ENCODE measurements around the gene CALN1. TPM values are rescaled to one million over a fixed set of nuclear protein-coding genes. Genes with fewer than 3 reads are reported as not detected.

Gene CALN1
- polyA plus RNA-seq, 3 donors = under 0.01 TPM; not detected in 2

DNA sequence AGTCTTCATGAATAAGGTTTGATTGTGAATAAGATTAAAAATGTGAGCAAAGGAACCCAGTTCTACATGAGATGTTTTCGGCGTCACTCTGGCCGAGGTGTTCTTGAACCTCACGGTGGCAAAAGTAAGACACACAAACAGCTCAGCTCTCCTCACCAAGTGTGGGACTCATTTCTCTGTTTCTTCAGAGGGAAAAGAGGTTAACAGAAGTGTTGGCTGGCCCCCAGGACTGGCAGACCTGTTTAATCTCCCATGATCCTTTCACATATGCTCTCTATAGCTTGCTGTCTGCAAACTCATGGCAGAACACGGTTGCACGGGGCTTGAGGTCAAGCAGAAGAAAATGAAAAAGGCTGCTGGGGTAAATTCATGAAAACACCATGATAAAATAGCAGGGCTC, 394.4 kb downstream of the CALN1 start:
- no peaks in the 10 kb centered on the region for H3K4me1 Mint-ChIP-seq
- H3K9ac ChIP-seq (ENCODE audit: insufficient read depth, low read length, poor library complexity, severe bottlenecking) = no peak overlapping the region
- H3K27ac ChIP-seq (ENCODE audit: low read depth in 1 of 2, low read length in 2 of 2) = no peak overlapping the region
- H3K27ac Mint-ChIP-seq = no peak overlapping the region
- H3K36me3 Mint-ChIP-seq = no peaks in the 10 kb centered on the region
- H3K9me3 ChIP-seq (replicated peaks in 1 of 2; ENCODE audit: control insufficient read depth in 1 of 2, insufficient read depth in 1 of 2, low read length in 2 of 2) = peaks cover 5 to 13% of the 10 kb centered on the region in 2 donors
- no peak for DNase-seq
- H3K27me3 Mint-ChIP-seq (ENCODE audit: low read depth in 3 of 3) = peaks cover 0 to 2% (median 0%) of the 10 kb centered on the region in 3 donors
- H3K9me3 Mint-ChIP-seq = peaks cover 5 to 14% (median 9%) of the 10 kb centered on the region in 7 donors
- no peaks in the 10 kb centered on the region for H3K27me3 ChIP-seq (ENCODE audit: control insufficient read depth in 2 of 2, insufficient read depth in 2 of 2, low read length in 2 of 2)
- H3K4me2 ChIP-seq (replicated peaks; ENCODE audit: extremely low read depth, low read length, poor library complexity, severe bottlenecking) = no peak overlapping the region
- H3K4me1 ChIP-seq (ENCODE audit: control insufficient read depth in 1 of 2, insufficient read depth in 2 of 2, low read length in 2 of 2) = no peaks in the 10 kb centered on the region
- H3K36me3 ChIP-seq (replicated peaks in 1 of 2; ENCODE audit: control insufficient read depth in 1 of 2, insufficient read depth in 2 of 2, low read length in 2 of 2) = no peaks in the 10 kb centered on the region
- no peak overlapping the region for H3K4me3 ChIP-seq (replicated peaks in 1 of 3; ENCODE audit: low read depth in 2 of 3, low read length in 3 of 3)
- TF ChIP-seq, protein P1, sequence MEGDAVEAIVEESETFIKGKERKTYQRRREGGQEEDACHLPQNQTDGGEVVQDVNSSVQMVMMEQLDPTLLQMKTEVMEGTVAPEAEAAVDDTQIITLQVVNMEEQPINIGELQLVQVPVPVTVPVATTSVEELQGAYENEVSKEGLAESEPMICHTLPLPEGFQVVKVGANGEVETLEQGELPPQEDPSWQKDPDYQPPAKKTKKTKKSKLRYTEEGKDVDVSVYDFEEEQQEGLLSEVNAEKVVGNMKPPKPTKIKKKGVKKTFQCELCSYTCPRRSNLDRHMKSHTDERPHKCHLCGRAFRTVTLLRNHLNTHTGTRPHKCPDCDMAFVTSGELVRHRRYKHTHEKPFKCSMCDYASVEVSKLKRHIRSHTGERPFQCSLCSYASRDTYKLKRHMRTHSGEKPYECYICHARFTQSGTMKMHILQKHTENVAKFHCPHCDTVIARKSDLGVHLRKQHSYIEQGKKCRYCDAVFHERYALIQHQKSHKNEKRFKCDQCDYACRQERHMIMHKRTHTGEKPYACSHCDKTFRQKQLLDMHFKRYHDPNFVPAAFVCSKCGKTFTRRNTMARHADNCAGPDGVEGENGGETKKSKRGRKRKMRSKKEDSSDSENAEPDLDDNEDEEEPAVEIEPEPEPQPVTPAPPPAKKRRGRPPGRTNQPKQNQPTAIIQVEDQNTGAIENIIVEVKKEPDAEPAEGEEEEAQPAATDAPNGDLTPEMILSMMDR (IDR thresholded peaks at IDR 0.05) = no peak
- no peaks in the 10 kb centered on the region for H4K20me1 ChIP-seq (ENCODE audit: insufficient read depth, low read length)
- WGBS (ENCODE audit: insufficient coverage) = 92% methylated on average over 2 of the region's 6 CpGs
- H3K79me2 ChIP-seq (ENCODE audit: insufficient read depth, low read length) = no peaks in the 10 kb centered on the region
- intact Hi-C loops (cut with micrococcal nuclease) = no loop called here
- no peak overlapping the region for H2AFZ ChIP-seq (ENCODE audit: insufficient read depth, low read depth, low read length, poor library complexity, severe bottlenecking)
- H3K4me3 Mint-ChIP-seq = no peak overlapping the region

DNA sequence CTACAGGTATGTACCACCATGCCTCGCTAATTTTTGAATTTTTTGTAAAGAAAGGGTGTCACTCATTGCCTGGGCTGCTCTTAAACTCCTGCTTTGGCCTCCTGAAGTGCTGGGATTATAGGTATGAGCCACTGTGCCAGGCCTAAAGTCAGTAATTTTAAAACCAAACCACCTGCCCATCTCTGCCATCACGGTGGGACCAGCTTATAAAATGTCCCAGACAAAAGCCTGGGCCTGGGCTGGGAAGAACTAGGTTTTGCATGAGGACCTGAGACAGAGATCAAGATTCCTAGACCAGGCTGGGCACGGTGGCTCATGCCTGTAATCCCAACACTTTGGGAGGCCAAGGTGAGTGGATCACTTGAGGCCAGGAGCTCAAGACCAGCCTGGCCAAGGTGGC, 395.6 kb downstream of the CALN1 start:
- DNase-seq = no peak
- intact Hi-C loops (cut with micrococcal nuclease) = no loop called here

More for the DNA sequence above, 395.6 kb downstream of the CALN1 start:
- Histone ChIP-seq H3K27ac (ENCODE audit: low read depth in 1 of 2, low read length in 2 of 2) (no peak overlapping the region), H3K27me3 (ENCODE audit: control insufficient read depth in 2 of 2, insufficient read depth in 2 of 2, low read length in 2 of 2) (no peaks in the 10 kb centered on the region), H3K36me3 (replicated peaks in 1 of 2; ENCODE audit: control insufficient read depth in 1 of 2, insufficient read depth in 2 of 2, low read length in 2 of 2) (no peaks in the 10 kb centered on the region), H4K20me1 (ENCODE audit: insufficient read depth, low read length) (no peaks in the 10 kb centered on the region), H3K9me3 (replicated peaks in 1 of 2; ENCODE audit: control insufficient read depth in 1 of 2, insufficient read depth in 1 of 2, low read length in 2 of 2) (peaks cover 5 to 13% of the 10 kb centered on the region in 2 donors), H3K4me1 (ENCODE audit: control insufficient read depth in 1 of 2, insufficient read depth in 2 of 2, low read length in 2 of 2) (no peaks in the 10 kb centered on the region), H3K79me2 (ENCODE audit: insufficient read depth, low read length) (no peaks in the 10 kb centered on the region), H3K9ac (ENCODE audit: insufficient read depth, low read length, poor library complexity, severe bottlenecking) (no peak overlapping the region), H3K4me2 (replicated peaks; ENCODE audit: extremely low read depth, low read length, poor library complexity, severe bottlenecking) (no peak overlapping the region), H2AFZ (ENCODE audit: insufficient read depth, low read depth, low read length, poor library complexity, severe bottlenecking) (no peak overlapping the region), H3K4me3 (replicated peaks in 1 of 3; ENCODE audit: low read depth in 2 of 3, low read length in 3 of 3) (no peak overlapping the region)
- WGBS (ENCODE audit: insufficient coverage) = no CpG with 5 or more reads among the region's 3 CpGs
- no peaks in the 10 kb centered on the region for H3K36me3 Mint-ChIP-seq
- no peak overlapping the region for H3K4me3 Mint-ChIP-seq
- H3K27ac Mint-ChIP-seq = no peak overlapping the region
- H3K9me3 Mint-ChIP-seq = peaks cover 4 to 16% (median 6%) of the 10 kb centered on the region in 7 donors
- no peaks in the 10 kb centered on the region for H3K4me1 Mint-ChIP-seq
- TF ChIP-seq, protein P1 (IDR thresholded peaks at IDR 0.05) = no peak
- peaks cover 0 to 2% (median 0%) of the 10 kb centered on the region in 3 donors for H3K27me3 Mint-ChIP-seq (ENCODE audit: low read depth in 3 of 3)

Data from CD14-positive monocyte (primary cell).